Endothelial cell of umbilical vein (primary cell): Measurements from ENCODE around the gene PERM1. TPM values are rescaled to one million over a fixed set of nuclear protein-coding genes. Genes with fewer than 3 reads are reported as not detected.

Source experiments
- BruUV-seq: library from RNA; stranded (reverse); fragments of 400-500 nt; replicated peaks from 2 replicates; lab custom pipeline; 2021; lab: Mats Ljungman, UMichigan
- CTCF ChIA-PET: fragments of 300-600, 350-600 bp; sonication (Branson Sonifier 250); formaldehyde crosslinking; loops from one replicate; lab custom pipeline; 2021; ENCODE audit warnings: antibody characterized with exemption, inconsistent platforms; lab: Charles Lee
- POLR2A ChIA-PET: fragments of 300-600, 350-600 bp; sonication (Branson Sonifier 250); formaldehyde crosslinking; loops from one replicate; lab custom pipeline; 2021; ENCODE audit warnings: antibody characterized with exemption, inconsistent platforms; lab: Charles Lee
- DNase-seq: peaks from one replicate; pipeline ENCODE4 v3.0.0-alpha.2; 2011; ENCODE audit warnings: low read depth, low spot score
- FAIRE-seq: peaks from 2 replicates; lab custom pipeline; 2011; peaks lifted over from hg19 to GRCh38; lab: Jason Lieb, UNC
- H2AFZ ChIP-seq: 2 replicates; pipeline ENCODE4 v1.6.0; 2012; ENCODE audit warnings: low read depth, low read length, control low read depth, inconsistent platforms
- H3K27ac ChIP-seq: 2 replicates; pipeline ENCODE4 v1.5.1; 2011; ENCODE audit warnings: low read depth, mild to moderate bottlenecking, control low read depth, low read length, moderate library complexity; ENCODE audit not compliant: insufficient read depth
- H3K27me3 ChIP-seq, 2 experiments: 2 replicates each; pipeline versions ENCODE4 v1.6.0 to v1.6.1; 2011; ENCODE audit warnings: low read length in 2 of 2, mixed read lengths in 1 of 2; ENCODE audit not compliant: control insufficient read depth in 2 of 2, insufficient read depth in 2 of 2
- H3K36me3 ChIP-seq, 2 experiments: 2 replicates in 1 of 2; 3 replicates in 1 of 2; pipeline ENCODE4 v1.5.1; 2011; ENCODE audit warnings: low read length in 2 of 2, mild to moderate bottlenecking in 1 of 2, moderate library complexity in 1 of 2; ENCODE audit not compliant: control insufficient read depth in 2 of 2, insufficient read depth in 2 of 2; ENCODE audit errors: extremely low read depth in 1 of 2
- H3K4me1 ChIP-seq: 3 replicates; pipeline ENCODE4 v1.5.1; 2011; ENCODE audit warnings: mild to moderate bottlenecking, low read length; ENCODE audit not compliant: control insufficient read depth, insufficient read depth; ENCODE audit errors: extremely low read depth
- H3K4me2 ChIP-seq: 2 replicates; pipeline ENCODE4 v1.6.1; 2011; ENCODE audit warnings: low read length, control low read depth, mixed read lengths; ENCODE audit not compliant: insufficient read depth
- H3K4me3 ChIP-seq, 3 experiments: fragments of 200-600 bp in 1 of 3; sonication (generic), shearing (Covaris generic) in 1 of 3; replicated peaks in 1 of 3; 2 replicates each; pipeline ENCODE4 v1.5.1; 2011 to 2016; ENCODE audit warnings: control low read depth in 3 of 3, low read length in 3 of 3, mild to moderate bottlenecking in 2 of 3, inconsistent platforms in 1 of 3, low read depth in 1 of 3, moderate library complexity in 1 of 3; ENCODE audit not compliant: insufficient read depth in 1 of 3
- H3K79me2 ChIP-seq: 2 replicates; pipeline ENCODE4 v1.6.0; 2012; ENCODE audit warnings: low read length, inconsistent platforms; ENCODE audit not compliant: control insufficient read depth, insufficient read depth
- H3K9ac ChIP-seq: replicated peaks from 2 replicates; pipeline ENCODE3; 2011; ENCODE audit warnings: low read length, control low read depth; ENCODE audit not compliant: insufficient read depth; ENCODE audit errors: extremely low read depth
- H3K9me1 ChIP-seq: replicated peaks from 3 replicates; pipeline ENCODE4 v1.6.0; 2011; ENCODE audit warnings: mild to moderate bottlenecking, low read length; ENCODE audit not compliant: control insufficient read depth, insufficient read depth; ENCODE audit errors: extremely low read depth
- H3K9me3 ChIP-seq: replicated peaks from 2 replicates; pipeline ENCODE4 v1.5.1; 2012; ENCODE audit warnings: low read length, inconsistent platforms; ENCODE audit not compliant: control insufficient read depth, insufficient read depth
- H4K20me1 ChIP-seq: replicated peaks from 2 replicates; pipeline ENCODE3; 2011; ENCODE audit warnings: mild to moderate bottlenecking, low read length; ENCODE audit not compliant: control insufficient read depth, insufficient read depth; ENCODE audit errors: extremely low read depth
- CTCF ChIP-seq, 2 donors: IDR thresholded peaks; 1 replicate in 1 of 2; 2 replicates in 1 of 2; pipeline ENCODE4 v1.5.1; 2011; ENCODE audit warnings: low read length in 2 of 2, mild to moderate bottlenecking in 2 of 2, moderate library complexity in 2 of 2, control low read depth in 1 of 2, inconsistent platforms in 1 of 2, low read depth in 1 of 2; ENCODE audit not compliant: insufficient read depth in 1 of 2; ENCODE audit errors: extremely low read depth in 1 of 2
- EZH2 ChIP-seq: IDR thresholded peaks from 2 replicates; pipeline ENCODE4 v1.6.1; 2012; ENCODE audit warnings: borderline replicate concordance, low read depth, mild to moderate bottlenecking, moderate library complexity, low read length, inconsistent platforms; ENCODE audit not compliant: severe bottlenecking
- FOS ChIP-seq: IDR thresholded peaks from 2 replicates; pipeline ENCODE4 v1.6.1; 2011; ENCODE audit warnings: mild to moderate bottlenecking, low read length, moderate library complexity, borderline replicate concordance; ENCODE audit not compliant: insufficient read depth
- GATA2 ChIP-seq: IDR thresholded peaks from 2 replicates; pipeline ENCODE4 v1.7.0; 2011; ENCODE audit warnings: low read depth, mild to moderate bottlenecking, moderate library complexity, mixed read lengths, low read length; ENCODE audit not compliant: insufficient read length, insufficient read depth
- JUN ChIP-seq: IDR thresholded peaks from 2 replicates; pipeline ENCODE4 v1.6.1; 2011; ENCODE audit warnings: borderline replicate concordance, low read depth; ENCODE audit not compliant: insufficient read length, insufficient read depth
- MAX ChIP-seq: IDR thresholded peaks from 2 replicates; pipeline ENCODE4 v1.6.1; 2011; ENCODE audit not compliant: insufficient read depth, insufficient read length
- MYC ChIP-seq: IDR thresholded peaks from one replicate; pipeline ENCODE4 v1.6.1; 2011; ENCODE audit warnings: mild to moderate bottlenecking, low read depth, low read length
- POLR2A ChIP-seq: IDR thresholded peaks from 2 replicates; pipeline ENCODE4 v1.6.1; 2012; ENCODE audit warnings: low read depth, mild to moderate bottlenecking, control low read depth, low read length
- POLR2AphosphoS5 ChIP-seq: IDR thresholded peaks from 2 replicates; pipeline ENCODE4 v1.6.1; 2012; ENCODE audit warnings: low read depth, mild to moderate bottlenecking, control low read depth, low read length, moderate library complexity; ENCODE audit not compliant: insufficient read depth
- dilution Hi-C: fragments of 300-500 bp; cut with MboI; formaldehyde crosslinking; loops from one replicate; pipeline ENCODE4 v1.15.0; 2019; ENCODE audit warnings: low sequenced_read_pairs; ENCODE audit not compliant: extremely low pct_ligation_motif_present
- intact Hi-C: fragments of 100-400 bp; cut with micrococcal nuclease; formaldehyde crosslinking; loops from one replicate; pipeline ENCODE4 v1.10.0; 2022
- polyA plus RNA-seq, 4 experiments: library from polyadenylated mRNA; depleted of rRNA in 3 of 4; stranded (reverse) in 3 of 4; unstranded in 1 of 4; fragments of >200 nt; gene quantifications; 2 replicates each; pipeline versions ENCODE4 v1.2.1 to v1.2.3, GENCODE V29; 2011 to 2012; ENCODE audit warnings: missing spikeins in 1 of 4
- total RNA-seq: library from RNA; stranded (reverse); gene quantifications from 2 replicates; pipeline ENCODE4 v1.2.3, GENCODE V29; 2021

Gene PERM1
- total and polyA plus RNA-seq, 2 donors (not counting 3 experiments of a cell fraction or from before 2014, with no cell fraction given) = not detected

GRCh38 chr1:978835-979743 is 2.8 kb downstream of the PERM1 start:
- no peak for TF ChIP-seq MYC
- TF ChIP-seq POLR2A = no peak
- TF ChIP-seq FOS = no peak
- TF ChIP-seq CTCF (IDR thresholded peaks at IDR 0.05; ENCODE audit: extremely low read depth in 1 of 2, insufficient read depth in 1 of 2, low read depth in 1 of 2, low read length in 2 of 2) = no peak
- no peak for TF ChIP-seq GATA2
- TF ChIP-seq EZH2 = no peak
- TF ChIP-seq JUN = no peak
- no peak for TF ChIP-seq POLR2AphosphoS5
- no peak for TF ChIP-seq MAX
- H3K9me3 ChIP-seq = no peaks in the 10 kb centered on the region
- DNase-seq (no peak), FAIRE-seq (no peak)
- POLR2A ChIA-PET = no interaction called here
- H3K27me3 ChIP-seq = no peaks in the 10 kb centered on the region
- H3K9me1 ChIP-seq = no peaks in the 10 kb centered on the region
- no peak overlapping the region for H3K9ac ChIP-seq
- intact Hi-C loops = no loop called here
- H3K27ac ChIP-seq = no peak overlapping the region
- H3K4me1 ChIP-seq = no peaks in the 10 kb centered on the region
- no peak overlapping the region for H3K4me3 ChIP-seq
- H3K36me3 ChIP-seq = no peaks in the 10 kb centered on the region
- CTCF ChIA-PET = no interaction called here
- dilution Hi-C loops = no loop called here
- no peaks in the 10 kb centered on the region for H3K79me2 ChIP-seq
- H3K4me2 ChIP-seq = no peak overlapping the region
- no TSS peak for BruUV-seq
- H2AFZ ChIP-seq = no peak overlapping the region
- H4K20me1 ChIP-seq = no peaks in the 10 kb centered on the region
